K562 (cell line): ENCODE data around the gene CPN2. TPM values are rescaled to one million over a fixed set of nuclear protein-coding genes. Genes with fewer than 3 reads are reported as not detected.

ENCODE experiments used
- RERE ChIP-seq: sonication (generic); formaldehyde crosslinking; IDR thresholded peaks from 2 replicates; pipeline ENCODE4 v1.8.0; 2023; ENCODE audit warnings: missing genetic modification reagents, mild to moderate bottlenecking, borderline replicate concordance
- polyA plus RNA-seq, 8 experiments: library from polyadenylated mRNA; depleted of rRNA in 4 of 8; stranded (reverse) in 5 of 8; unstranded in 3 of 8; fragments of >200 nt; fragmentation: Nextera tagmentation in 2 of 8; fragmentation: Illumina TruSeq in 1 of 8; extraction: Ambion mirVana in 2 of 8; extraction: Trizol in 1 of 8; gene quantifications; 2 replicates each; pipeline versions ENCODE4 v1.2.1 to v1.2.3, GENCODE V29; 2011 to 2014; ENCODE audit warnings: inconsistent platforms in 1 of 8, missing spikeins in 1 of 8
- total RNA-seq, 7 experiments: library from RNA; depleted of rRNA in 6 of 7; stranded (reverse); fragments of >200 nt in 6 of 7; fragmentation: Illumina TruSeq in 2 of 7; extraction: Trizol in 2 of 7; gene quantifications; 2 replicates each; pipeline versions ENCODE4 v1.2.1 to v1.2.3, GENCODE V29; 2011 to 2021; ENCODE audit warnings: low replicate concordance in 1 of 7
- TF ChIP-seq, protein P1 (sequence below): fragments of 200-600 bp; sonication (generic); IDR thresholded peaks from one replicate; pipeline ENCODE4 v1.6.1; 2012; ENCODE audit warnings: mild to moderate bottlenecking, low read depth, low read length, inconsistent platforms

The CPN2 gene
- total and polyA plus RNA-seq, 9 of the 15 experiments (the other 6 are each of a cell fraction or from before 2014, with no cell fraction given): not detected

DNA sequence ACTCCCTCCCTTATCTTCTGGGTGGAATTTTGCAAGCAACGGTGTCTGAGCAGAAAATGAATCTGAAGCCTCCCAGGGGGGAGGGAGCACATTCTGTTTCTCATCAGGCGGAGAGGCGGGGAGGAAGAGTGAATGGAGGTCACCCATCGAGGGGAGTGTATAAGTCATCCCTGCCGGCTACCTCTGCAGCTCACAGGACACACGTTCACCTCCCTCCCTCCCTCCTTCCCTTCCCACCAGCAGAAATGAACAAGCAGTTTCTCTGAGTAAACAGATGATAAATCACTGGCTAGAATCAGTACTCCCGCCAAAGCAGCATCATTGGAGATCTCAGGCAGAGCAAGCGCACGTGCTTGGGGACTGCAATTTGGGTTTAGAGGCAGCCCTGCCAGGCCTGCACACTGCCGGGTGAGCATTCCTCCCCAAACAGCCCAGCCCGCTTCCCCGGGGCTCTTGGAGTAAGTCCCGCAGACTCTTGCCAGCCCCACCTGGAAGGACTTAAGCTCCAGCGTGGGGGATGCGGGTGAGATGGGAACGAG, 38.3 kb downstream of the CPN2 start (continued):
- TF ChIP-seq, protein P1, sequence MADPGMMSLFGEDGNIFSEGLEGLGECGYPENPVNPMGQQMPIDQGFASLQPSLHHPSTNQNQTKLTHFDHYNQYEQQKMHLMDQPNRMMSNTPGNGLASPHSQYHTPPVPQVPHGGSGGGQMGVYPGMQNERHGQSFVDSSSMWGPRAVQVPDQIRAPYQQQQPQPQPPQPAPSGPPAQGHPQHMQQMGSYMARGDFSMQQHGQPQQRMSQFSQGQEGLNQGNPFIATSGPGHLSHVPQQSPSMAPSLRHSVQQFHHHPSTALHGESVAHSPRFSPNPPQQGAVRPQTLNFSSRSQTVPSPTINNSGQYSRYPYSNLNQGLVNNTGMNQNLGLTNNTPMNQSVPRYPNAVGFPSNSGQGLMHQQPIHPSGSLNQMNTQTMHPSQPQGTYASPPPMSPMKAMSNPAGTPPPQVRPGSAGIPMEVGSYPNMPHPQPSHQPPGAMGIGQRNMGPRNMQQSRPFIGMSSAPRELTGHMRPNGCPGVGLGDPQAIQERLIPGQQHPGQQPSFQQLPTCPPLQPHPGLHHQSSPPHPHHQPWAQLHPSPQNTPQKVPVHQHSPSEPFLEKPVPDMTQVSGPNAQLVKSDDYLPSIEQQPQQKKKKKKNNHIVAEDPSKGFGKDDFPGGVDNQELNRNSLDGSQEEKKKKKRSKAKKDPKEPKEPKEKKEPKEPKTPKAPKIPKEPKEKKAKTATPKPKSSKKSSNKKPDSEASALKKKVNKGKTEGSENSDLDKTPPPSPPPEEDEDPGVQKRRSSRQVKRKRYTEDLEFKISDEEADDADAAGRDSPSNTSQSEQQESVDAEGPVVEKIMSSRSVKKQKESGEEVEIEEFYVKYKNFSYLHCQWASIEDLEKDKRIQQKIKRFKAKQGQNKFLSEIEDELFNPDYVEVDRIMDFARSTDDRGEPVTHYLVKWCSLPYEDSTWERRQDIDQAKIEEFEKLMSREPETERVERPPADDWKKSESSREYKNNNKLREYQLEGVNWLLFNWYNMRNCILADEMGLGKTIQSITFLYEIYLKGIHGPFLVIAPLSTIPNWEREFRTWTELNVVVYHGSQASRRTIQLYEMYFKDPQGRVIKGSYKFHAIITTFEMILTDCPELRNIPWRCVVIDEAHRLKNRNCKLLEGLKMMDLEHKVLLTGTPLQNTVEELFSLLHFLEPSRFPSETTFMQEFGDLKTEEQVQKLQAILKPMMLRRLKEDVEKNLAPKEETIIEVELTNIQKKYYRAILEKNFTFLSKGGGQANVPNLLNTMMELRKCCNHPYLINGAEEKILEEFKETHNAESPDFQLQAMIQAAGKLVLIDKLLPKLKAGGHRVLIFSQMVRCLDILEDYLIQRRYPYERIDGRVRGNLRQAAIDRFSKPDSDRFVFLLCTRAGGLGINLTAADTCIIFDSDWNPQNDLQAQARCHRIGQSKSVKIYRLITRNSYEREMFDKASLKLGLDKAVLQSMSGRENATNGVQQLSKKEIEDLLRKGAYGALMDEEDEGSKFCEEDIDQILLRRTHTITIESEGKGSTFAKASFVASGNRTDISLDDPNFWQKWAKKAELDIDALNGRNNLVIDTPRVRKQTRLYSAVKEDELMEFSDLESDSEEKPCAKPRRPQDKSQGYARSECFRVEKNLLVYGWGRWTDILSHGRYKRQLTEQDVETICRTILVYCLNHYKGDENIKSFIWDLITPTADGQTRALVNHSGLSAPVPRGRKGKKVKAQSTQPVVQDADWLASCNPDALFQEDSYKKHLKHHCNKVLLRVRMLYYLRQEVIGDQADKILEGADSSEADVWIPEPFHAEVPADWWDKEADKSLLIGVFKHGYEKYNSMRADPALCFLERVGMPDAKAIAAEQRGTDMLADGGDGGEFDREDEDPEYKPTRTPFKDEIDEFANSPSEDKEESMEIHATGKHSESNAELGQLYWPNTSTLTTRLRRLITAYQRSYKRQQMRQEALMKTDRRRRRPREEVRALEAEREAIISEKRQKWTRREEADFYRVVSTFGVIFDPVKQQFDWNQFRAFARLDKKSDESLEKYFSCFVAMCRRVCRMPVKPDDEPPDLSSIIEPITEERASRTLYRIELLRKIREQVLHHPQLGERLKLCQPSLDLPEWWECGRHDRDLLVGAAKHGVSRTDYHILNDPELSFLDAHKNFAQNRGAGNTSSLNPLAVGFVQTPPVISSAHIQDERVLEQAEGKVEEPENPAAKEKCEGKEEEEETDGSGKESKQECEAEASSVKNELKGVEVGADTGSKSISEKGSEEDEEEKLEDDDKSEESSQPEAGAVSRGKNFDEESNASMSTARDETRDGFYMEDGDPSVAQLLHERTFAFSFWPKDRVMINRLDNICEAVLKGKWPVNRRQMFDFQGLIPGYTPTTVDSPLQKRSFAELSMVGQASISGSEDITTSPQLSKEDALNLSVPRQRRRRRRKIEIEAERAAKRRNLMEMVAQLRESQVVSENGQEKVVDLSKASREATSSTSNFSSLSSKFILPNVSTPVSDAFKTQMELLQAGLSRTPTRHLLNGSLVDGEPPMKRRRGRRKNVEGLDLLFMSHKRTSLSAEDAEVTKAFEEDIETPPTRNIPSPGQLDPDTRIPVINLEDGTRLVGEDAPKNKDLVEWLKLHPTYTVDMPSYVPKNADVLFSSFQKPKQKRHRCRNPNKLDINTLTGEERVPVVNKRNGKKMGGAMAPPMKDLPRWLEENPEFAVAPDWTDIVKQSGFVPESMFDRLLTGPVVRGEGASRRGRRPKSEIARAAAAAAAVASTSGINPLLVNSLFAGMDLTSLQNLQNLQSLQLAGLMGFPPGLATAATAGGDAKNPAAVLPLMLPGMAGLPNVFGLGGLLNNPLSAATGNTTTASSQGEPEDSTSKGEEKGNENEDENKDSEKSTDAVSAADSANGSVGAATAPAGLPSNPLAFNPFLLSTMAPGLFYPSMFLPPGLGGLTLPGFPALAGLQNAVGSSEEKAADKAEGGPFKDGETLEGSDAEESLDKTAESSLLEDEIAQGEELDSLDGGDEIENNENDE: no peak
- TF ChIP-seq RERE (CRISPR knock-in tag): no peak
